ENCODE measurements around the gene CCNH.

DNA sequence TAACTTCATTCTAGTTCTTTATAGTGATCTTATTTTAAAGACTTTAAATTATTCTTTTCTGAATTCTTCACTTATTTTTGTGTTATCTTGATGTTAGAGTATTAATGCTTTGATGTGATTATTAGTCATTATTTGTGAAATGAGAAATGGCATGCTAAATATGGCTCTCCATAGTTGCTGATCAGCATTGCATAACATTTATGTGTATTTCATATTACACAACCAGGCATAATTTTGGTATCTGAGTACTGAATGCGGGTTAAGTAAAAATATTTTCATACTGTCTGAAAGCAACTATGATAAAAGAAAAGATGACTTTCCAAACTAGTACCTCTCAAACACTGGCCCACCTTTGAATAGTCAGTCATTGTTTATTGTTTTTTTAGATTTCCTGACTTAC lies 41.1 kb upstream of the CCNH start:
- TF ChIP-seq, protein P1, sequence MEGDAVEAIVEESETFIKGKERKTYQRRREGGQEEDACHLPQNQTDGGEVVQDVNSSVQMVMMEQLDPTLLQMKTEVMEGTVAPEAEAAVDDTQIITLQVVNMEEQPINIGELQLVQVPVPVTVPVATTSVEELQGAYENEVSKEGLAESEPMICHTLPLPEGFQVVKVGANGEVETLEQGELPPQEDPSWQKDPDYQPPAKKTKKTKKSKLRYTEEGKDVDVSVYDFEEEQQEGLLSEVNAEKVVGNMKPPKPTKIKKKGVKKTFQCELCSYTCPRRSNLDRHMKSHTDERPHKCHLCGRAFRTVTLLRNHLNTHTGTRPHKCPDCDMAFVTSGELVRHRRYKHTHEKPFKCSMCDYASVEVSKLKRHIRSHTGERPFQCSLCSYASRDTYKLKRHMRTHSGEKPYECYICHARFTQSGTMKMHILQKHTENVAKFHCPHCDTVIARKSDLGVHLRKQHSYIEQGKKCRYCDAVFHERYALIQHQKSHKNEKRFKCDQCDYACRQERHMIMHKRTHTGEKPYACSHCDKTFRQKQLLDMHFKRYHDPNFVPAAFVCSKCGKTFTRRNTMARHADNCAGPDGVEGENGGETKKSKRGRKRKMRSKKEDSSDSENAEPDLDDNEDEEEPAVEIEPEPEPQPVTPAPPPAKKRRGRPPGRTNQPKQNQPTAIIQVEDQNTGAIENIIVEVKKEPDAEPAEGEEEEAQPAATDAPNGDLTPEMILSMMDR (IDR thresholded peaks at IDR 0.05) = no peak
- TF ChIP-seq POLR2A (IDR thresholded peaks at IDR 0.05) = no peak
- no peak for TF ChIP-seq EP300 (IDR thresholded peaks at IDR 0.05)

All from ovary (tissue), 3 donors.